Omental fat pad (tissue), 4 donors: Measurements from ENCODE around the gene ZNF98. TPM values are rescaled to one million over a fixed set of nuclear protein-coding genes. Genes with fewer than 3 reads are reported as not detected.

Experiments used
- ATAC-seq: fragments of 150-250 bp; one replicate; pipeline ENCODE4 v1.9.1; 2016; ENCODE audit warnings: mild to moderate bottlenecking, moderate library complexity; ENCODE audit not compliant: low FRiP score
- DNase-seq: peaks from one replicate; pipeline ENCODE4 v3.0.0-alpha.2; 2019; ENCODE audit warnings: low spot score
- small RNA-seq: library from RNA; depleted of rRNA; stranded (forward); fragments of <200 nt; gene quantifications from one replicate; pipeline ENCODE3, GENCODE V24; 2016
- total RNA-seq, 4 donors: library from RNA; depleted of rRNA; stranded (reverse); fragments of >200 nt; gene quantifications; one replicate each; pipeline ENCODE4 v1.1.0, GENCODE V29; 2016
- TF ChIP-seq, protein P1 (sequence below), 3 donors: fragments of 450-650 bp; IDR thresholded peaks; one replicate each; pipeline ENCODE4 v1.5.1; 2016 to 2017; ENCODE audit warnings: antibody characterized with exemption in 3 of 3, mild to moderate bottlenecking in 3 of 3, moderate library complexity in 2 of 3

The ZNF98 gene
- total RNA-seq, 4 donors from 2014 or later = 0.24 to 4.3 (median 1.6) TPM

GRCh38 chr19:22354665-22355064 lies 67.5 kb downstream of the ZNF98 start:
- no peak for ATAC-seq
- TF ChIP-seq, protein P1, sequence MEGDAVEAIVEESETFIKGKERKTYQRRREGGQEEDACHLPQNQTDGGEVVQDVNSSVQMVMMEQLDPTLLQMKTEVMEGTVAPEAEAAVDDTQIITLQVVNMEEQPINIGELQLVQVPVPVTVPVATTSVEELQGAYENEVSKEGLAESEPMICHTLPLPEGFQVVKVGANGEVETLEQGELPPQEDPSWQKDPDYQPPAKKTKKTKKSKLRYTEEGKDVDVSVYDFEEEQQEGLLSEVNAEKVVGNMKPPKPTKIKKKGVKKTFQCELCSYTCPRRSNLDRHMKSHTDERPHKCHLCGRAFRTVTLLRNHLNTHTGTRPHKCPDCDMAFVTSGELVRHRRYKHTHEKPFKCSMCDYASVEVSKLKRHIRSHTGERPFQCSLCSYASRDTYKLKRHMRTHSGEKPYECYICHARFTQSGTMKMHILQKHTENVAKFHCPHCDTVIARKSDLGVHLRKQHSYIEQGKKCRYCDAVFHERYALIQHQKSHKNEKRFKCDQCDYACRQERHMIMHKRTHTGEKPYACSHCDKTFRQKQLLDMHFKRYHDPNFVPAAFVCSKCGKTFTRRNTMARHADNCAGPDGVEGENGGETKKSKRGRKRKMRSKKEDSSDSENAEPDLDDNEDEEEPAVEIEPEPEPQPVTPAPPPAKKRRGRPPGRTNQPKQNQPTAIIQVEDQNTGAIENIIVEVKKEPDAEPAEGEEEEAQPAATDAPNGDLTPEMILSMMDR (IDR thresholded peaks at IDR 0.05) = no peak
- no peak for DNase-seq

Small RNAs within 50 kb of the gene (small RNA-seq; reads per million reads assigned to genes)
- not detected for gene AC011494.1

Other genes with a start within 250 kb of the ZNF98 start
- 1 to 10 TPM; 2.2 to 6.6 (median 3.1) TPM for gene ZNF676, start 225.4 kb downstream of the ZNF98 start, total RNA-seq
- gene ZNF729, start 135.9 kb downstream of the ZNF98 start, total RNA-seq = not detected
- under 1 TPM; 0.12 to 0.32 (median 0.22) TPM for gene ZNF492, start 212.0 kb upstream of the ZNF98 start, total RNA-seq